Measurements from ENCODE around the gene CPLX4.
A peak's percentile ranks its signal among the peaks of the same experiment; 100 is the strongest.
"Not testable (repeated sequence)": the region's sequence is repeated elsewhere in the genome, so short reads cannot be mapped to it uniquely, and the experiment has no call there.

The CPLX4 gene

GRCh38 chr18:59269563-59270119 is 48.8 kb downstream of the CPLX4 start:
- DNase-seq (ENCODE audit: low read depth) = no peak

DNA sequence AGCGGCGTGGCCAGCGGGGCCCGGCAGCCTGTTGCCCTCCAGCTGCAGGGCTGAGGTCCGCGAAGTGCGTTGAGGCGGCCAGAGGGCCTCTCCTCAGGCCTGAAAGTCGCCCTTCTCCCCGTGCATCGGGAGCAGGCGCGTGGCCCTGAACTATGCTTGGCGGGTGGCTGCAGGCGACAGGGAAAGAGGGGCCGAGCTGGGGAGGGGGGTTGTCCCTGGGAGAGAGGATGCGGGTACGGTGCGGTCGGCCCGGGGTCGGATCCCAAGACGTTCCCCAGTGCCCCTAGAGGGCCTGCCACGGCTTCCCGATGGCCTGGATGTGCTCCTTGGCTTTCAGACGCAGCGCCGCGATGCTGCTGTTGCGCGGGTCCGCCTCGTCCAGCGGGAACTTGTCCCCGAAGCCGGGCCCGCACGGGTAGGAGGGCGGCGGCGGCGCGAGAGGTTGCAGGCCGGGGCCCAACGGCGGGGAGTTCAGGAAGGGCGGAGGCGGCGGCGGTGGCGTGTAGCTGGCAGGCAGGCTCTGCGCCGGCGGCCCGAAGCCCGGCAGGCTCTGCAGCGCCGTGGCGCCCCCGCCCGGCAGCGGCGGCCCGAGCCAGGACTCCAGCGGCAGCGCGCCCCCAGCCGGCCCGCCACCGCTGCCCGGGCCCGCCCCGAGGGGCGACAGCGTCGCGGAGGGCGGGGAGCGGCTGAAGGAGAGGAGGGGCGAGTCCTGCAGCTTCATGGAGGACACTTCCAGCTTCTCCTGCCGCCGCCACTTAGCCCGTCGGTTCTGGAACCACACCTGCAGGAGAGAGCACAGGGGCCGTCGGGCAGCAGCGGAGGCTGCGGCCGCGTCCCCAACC is 49.5 kb downstream of the CPLX4 start:
- DNase-seq (ENCODE audit: low read depth) = no peak

DNA sequence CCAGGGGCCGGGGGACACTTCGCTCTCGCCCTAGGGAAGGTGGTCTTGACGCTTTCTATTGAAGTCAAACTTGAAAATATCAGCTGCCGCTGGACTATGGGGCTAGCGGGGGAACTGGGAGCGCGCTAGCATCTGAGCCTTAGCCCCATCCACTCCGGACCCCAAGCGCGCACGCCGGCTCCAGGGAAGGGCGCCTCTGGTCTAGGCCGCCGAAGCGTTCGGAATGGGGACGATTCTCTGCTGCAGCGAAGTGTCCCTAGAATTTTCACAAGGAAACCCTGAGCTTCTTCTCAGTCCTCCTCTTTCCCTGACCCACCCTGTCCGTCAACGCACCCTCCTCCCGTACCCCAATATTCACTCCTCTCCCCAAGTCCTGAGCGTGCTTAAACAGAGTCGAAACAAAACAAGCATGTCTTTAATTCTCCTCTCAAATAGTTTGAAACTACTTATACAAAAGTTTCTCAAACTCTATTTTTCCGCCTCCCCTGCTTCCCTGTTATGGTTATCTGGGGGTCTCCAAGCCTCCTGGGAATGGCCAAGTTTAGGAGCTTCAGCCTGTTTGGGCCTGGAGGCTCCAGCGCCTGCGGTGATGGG is 50.2 kb downstream of the CPLX4 start:
- no peak for DNase-seq (ENCODE audit: low read depth)

DNA sequence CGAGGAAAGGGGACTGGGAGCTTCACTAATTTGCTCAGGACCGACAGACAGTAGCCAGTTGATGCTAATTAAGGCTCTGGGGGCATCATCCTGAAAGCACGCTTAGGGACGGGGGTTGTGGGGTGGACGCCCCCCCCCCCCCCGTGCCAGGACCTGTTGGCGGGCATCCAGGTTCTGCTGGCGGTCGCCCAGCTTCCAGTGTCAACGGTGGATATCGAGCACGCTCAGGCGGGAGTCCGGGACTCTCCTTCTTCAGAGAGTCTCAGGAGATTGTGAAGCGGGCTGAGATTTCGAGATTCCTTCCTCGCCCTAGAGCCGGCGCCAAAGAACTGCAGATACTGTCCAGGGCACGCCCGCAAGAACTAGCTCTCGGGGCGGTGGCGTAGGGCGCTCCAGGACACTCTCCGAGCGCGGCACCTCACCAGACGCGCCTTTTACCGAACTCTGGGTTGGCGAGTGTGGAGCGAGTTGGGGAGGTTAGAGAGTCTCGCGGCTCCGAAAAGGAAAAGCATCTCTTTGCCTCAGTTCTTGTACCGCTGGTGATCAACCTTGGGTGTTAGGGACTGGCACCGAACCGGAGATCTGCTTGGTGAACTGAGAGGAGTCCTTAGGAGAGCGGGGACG is 50.8 kb downstream of the CPLX4 start:
- DNase-seq (ENCODE audit: low read depth) = no peak

- no peak for DNase-seq (ENCODE audit: low read depth)
Observed at GRCh38 chr18:59266886-59267502, 51.5 kb downstream of the CPLX4 start.

- no peak for DNase-seq (ENCODE audit: low read depth)
Observed at GRCh38 chr18:59266459-59266858, 52.0 kb downstream of the CPLX4 start.

DNA sequence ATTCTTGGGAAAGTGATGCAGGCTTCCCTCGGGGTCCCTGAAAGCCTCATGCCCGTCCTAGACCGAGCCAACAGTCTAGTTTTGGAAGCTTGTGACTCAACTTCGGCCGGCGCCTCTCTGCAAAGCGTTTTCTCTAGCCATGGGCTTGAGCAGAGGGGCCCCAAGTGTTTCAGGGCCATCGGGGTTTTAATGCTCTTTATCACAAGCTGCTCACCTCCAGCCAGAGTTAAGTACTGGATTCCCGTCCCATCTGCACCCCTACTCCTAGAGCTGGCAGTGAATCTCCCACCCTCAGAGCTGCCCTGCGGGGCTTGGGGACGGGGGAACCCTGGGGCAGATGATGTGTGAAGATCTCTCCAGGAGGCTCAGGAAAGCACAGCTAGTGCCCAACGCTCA is 52.5 kb downstream of the CPLX4 start:
- no peak for DNase-seq (ENCODE audit: low read depth)

DNA sequence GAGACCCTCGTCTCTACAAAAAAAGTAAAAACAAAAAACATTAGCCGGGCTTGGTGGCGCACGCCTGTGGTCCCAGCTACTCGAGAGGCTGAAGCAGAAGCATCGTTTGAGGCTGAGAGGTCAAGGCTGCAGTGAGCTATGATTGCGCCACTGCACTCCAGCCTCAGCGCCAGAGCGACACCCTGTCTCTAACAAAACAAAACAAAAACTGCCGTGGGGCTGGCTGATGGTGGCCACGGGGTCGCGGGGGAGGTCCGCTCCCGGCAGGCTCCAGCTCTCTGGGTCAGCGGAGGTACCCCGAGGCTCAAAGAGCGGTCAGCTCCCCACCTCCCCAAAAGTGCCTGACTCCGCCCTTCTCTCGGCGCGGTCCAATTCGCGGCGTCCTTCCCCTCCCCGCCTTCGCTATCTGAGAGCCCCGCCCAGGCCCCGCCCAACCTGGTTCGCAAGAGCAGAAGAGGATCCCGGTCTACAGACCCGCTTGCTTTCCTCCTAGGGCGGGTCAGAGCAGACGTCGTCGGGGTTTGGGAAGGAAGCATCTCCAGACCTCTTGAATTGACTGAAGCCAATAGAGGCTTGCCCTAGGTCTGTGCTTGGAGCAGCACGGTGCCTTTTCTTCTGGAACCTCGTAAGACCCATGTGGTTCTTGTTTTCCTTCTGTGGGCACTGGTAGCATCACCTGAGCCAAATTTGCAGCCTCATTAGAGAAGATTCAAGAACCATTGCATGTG is 53.0 kb downstream of the CPLX4 start:
- DNase-seq (ENCODE audit: low read depth) = no peak

DNA sequence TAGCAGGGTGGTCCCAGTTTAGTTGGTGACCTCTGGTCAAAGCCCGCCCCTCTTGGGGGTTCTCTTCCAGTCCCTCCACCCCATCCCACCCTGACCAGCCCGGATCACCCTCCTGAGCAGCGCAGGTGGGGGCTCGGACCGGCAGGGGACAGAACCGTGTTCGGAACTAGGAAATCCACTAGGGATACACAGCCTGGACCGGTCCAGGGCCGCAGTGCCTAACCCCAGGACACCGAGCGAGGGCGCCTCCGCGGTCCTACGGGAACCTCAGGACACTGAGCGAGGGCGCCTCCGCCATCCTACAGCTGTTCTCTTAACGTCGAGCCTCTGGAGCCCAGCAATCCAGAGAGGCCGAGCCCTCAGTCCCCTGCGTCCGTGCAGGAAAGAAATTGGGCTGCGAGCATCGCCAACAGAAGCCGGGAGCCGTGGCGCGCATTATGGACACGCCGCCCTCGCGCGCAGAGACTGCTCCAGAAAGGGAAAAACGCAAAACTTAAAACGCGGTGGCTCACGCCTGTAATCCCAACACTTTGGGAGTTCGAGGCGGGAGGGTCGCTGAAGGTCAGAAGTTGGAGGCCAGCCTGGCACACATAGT is 53.7 kb downstream of the CPLX4 start:
- no peak for DNase-seq (ENCODE audit: low read depth)

- DNase-seq (ENCODE audit: low read depth) = no peak
Observed at GRCh38 chr18:59264121-59264571, 54.3 kb downstream of the CPLX4 start.

DNA sequence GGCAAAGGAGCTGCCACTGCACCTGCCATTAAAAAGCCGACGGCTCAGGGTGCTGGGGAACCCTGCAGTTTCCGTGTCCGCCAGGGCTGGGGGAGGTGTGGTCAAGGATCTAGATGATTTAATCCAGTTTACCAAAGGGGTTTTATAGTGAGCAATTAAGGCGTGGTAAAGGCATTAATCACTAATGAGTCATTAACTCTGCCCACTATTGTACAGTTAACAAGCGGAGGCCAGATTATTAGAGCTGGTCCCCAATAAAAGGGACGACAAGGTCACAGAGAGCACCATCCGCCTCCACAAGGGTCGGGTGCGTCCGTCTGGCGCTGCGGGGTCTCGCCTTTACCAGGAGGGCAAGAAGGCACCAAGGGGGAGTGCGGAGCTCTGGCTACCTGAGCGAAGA is 54.8 kb downstream of the CPLX4 start:
- no peak for DNase-seq (ENCODE audit: low read depth)

DNA sequence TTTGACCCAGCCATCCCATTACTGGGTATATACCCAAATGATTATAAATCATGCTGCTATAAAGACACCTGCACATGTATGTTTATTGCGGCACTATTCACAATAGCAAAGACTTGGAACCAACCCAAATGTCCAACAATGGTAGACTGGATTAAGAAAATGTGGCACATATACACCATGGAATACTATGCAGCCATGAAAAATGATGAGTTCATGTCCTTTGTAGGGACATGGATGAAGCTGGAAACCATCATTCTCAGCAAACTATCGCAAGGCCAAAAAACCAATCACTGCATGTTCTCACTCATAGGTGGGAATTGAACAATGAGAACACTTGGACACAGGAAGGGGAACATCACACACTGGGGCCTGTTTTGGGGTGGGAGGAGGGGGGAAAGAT is 56.2 kb downstream of the CPLX4 start:
- DNase-seq (ENCODE audit: low read depth) = not testable (repeated sequence)

DNA sequence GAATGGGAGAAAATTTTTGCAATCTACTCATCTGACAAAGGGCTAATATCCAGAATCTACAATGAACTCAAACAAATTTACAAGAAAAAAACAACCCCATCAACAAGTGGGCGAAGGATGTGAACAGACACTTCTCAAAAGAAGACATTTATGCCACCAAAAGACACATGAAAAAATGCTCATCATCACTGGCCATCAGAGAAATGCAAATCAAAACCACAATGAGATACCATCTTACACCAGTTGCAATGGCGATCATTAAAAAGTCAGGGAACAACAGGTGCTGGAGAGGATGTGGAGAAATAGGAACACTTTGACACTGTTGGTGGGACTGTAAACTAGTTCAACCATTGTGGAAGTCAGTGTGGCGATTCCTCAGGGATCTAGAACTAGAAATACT is 56.6 kb downstream of the CPLX4 start:
- DNase-seq (ENCODE audit: low read depth) = not testable (repeated sequence)

DNA sequence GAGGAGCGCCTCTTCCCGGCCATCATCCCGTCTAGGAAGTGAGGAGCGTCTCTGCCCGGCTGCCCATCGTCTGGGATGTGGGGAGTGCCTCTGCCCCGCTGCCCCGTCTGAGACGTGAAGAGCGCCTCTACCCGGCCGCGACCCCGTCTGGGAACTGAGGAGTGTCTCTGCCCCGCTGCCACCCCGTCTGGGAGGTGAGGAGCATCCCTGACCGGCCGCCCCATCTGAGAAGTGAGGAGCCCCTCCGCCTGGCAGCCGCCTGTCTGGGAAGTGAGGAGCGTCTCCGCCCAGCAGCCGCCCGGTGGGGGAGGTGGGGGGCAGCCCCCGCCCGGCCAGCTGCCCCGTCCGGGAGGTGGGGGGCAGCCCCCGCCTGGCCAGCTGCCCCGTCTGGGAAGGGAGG is 63.0 kb downstream of the CPLX4 start:
- not testable (repeated sequence) for DNase-seq (ENCODE audit: low read depth)

DNA sequence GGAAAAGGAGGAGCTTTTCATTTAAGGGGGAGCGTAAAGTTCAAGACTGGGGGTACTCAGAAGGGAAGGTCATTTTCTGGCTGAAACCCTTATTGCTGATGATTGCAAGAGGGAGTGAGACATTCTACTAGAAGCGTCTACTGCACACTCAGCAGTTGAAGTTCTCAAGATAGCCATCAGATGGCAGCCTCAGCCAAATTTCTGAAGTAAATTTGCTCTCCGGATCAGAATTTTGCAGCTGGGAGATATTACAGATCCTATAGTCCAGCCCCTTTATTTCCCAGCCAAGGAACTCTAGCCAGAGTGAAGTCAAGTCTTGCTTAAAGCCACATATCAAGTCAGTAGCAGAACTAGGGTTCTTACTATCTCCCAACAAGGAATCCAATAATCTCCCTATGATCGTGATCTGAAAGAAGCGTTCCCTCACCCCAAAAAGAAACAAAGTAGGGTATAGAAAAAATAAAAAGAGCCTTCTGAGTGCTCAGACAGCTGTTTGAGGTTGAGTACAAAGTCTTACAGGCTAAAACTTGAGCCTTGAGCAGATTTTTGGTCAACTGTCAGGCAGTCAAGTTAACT is 69.2 kb downstream of the CPLX4 start:
- peak; percentile 78 for DNase-seq (ENCODE audit: low read depth)

- DNase-seq (ENCODE audit: low read depth) = no peak
Observed at GRCh38 chr18:59246796-59247195, 71.7 kb downstream of the CPLX4 start.

Data from GM04504 (cell line).